Measurements from ENCODE around the gene MTA2.
A peak's percentile ranks its signal among the peaks of the same experiment; 100 is the strongest.
"Not testable (repeated sequence)": the region's sequence is repeated elsewhere in the genome, so short reads cannot be mapped to it uniquely, and the experiment has no call there.

The MTA2 gene

DNA sequence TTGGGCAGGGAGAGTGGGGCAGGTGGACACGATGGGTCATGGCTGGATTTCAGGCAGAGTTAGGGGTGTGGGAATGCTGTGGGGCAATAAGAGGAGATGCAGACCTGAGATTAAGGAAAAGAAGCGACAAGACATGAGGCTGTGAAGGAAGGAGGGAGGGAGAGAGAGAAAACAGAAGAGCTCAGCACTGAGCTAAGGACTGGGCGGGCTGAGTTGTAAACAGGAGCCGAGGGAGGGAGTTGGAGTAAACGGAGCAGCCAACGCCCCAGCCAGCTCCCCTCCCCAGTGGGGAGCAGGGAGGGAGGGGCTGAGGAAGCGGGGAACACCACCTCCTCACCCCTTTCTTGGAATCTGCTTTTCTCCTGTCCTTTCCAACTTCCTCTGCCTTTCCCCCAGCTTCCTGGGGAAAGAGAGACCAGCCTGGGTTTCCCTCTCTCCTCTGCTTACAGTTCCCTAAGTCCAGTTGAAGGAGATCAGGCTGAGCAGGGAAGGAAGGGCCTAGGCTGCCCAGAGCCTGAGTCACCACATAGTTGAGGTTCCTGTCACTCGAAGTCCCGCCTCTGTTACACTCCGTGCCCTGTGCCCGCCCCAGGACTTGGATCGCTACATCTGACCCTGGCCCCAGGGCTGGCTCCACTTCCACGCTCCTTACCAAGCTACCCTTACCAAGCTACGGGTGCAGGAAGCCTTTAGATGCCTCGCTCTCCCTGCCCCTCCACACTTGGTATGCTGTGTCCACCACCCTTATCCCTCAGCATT, 48.4 kb downstream of the MTA2 start:
- Histone ChIP-seq H3K4me1 (peaks cover 0 to 92% (median 80%) of the 10 kb centered on the region in 4 donors), H3K9me3 (no peaks in the 10 kb centered on the region), H3K27ac (peak overlapping the region; percentile 90 to 98), H3K36me3 (peaks cover 0 to 7% (median 0%) of the 10 kb centered on the region in 3 donors), H3K4me3 (peak overlapping the region; percentile 30 to 48), H3K27me3 (no peaks in the 10 kb centered on the region)
- intact Hi-C loops (cut with DNase I; ENCODE audit: low total_unique reads): no loop called here
- TF ChIP-seq, protein P1, sequence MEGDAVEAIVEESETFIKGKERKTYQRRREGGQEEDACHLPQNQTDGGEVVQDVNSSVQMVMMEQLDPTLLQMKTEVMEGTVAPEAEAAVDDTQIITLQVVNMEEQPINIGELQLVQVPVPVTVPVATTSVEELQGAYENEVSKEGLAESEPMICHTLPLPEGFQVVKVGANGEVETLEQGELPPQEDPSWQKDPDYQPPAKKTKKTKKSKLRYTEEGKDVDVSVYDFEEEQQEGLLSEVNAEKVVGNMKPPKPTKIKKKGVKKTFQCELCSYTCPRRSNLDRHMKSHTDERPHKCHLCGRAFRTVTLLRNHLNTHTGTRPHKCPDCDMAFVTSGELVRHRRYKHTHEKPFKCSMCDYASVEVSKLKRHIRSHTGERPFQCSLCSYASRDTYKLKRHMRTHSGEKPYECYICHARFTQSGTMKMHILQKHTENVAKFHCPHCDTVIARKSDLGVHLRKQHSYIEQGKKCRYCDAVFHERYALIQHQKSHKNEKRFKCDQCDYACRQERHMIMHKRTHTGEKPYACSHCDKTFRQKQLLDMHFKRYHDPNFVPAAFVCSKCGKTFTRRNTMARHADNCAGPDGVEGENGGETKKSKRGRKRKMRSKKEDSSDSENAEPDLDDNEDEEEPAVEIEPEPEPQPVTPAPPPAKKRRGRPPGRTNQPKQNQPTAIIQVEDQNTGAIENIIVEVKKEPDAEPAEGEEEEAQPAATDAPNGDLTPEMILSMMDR (IDR thresholded peaks at IDR 0.05): no peak
- DNase-seq: peak; percentile 93 to 96

DNA sequence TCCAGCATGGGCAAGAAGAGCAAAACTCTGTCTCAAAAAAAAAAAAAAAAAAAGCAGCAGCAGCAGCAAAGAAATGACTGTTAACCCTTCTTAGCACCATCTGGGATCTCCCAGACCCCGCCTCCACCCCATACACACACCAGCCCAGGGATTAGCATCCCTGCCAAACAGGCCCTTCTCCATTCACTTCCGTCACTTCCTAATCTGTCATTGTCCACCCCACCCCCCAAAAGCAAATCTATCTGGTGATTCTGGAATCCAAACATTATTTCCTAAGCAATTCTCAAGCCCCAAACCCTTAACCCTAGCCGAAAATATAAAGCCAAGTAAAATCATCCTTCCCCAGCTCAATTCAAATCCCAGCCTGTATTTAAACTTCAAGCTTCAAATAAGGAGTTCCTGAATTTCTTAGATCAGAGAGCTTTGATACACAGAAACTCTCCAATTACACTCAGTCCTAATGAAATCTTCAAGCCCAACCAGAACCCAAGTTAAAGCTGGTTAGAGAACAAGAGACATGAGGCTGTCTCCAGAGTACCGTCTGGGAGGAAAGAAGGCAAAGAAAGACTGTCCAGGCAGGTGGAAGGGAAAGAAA, 49.1 kb downstream of the MTA2 start:
- intact Hi-C loops (cut with DNase I; ENCODE audit: low total_unique reads): no loop called here
- Histone ChIP-seq H3K27me3 (no peaks in the 10 kb centered on the region), H3K9me3 (no peaks in the 10 kb centered on the region), H3K4me1 (peaks cover 0 to 97% (median 85%) of the 10 kb centered on the region in 4 donors), H3K36me3 (peaks cover 0 to under 1% (median 0%) of the 10 kb centered on the region in 3 donors), H3K4me3 (peak overlapping the region; percentile 30 to 48), H3K27ac (peak overlapping the region; percentile 90 to 98)
- no peak for DNase-seq
- TF ChIP-seq, protein P1 (IDR thresholded peaks at IDR 0.05): no peak

DNA sequence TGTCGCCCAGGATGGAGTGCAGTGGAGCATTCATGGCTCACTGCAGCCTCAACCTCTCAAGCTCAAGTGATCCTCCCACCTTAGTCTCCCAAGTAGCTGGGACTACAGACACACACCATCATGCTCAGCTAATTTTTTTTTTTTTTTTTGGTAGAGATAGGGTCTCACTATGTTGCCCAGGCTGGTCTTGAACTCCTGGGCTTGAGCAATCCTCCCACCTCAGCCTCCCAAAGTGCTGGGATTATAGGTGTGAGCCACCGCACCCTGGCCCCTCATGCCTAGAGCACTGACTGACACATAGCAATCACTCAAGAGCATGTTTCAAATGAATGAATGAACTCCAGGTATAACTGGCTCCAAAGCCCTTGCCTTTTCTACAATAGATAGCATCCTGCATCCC, 51.2 kb downstream of the MTA2 start:
- H3K4me3 ChIP-seq; H3K27me3 ChIP-seq; intact Hi-C loops (cut with DNase I; ENCODE audit: low total_unique reads); DNase-seq; H3K36me3 ChIP-seq; H3K9me3 ChIP-seq: not testable (repeated sequence)
- H3K4me1 ChIP-seq: peaks cover 0 to 82% (median 70%) of the 10 kb centered on the region in 4 donors
- H3K27ac ChIP-seq: peak overlapping the region; percentile 90 to 98

DNA sequence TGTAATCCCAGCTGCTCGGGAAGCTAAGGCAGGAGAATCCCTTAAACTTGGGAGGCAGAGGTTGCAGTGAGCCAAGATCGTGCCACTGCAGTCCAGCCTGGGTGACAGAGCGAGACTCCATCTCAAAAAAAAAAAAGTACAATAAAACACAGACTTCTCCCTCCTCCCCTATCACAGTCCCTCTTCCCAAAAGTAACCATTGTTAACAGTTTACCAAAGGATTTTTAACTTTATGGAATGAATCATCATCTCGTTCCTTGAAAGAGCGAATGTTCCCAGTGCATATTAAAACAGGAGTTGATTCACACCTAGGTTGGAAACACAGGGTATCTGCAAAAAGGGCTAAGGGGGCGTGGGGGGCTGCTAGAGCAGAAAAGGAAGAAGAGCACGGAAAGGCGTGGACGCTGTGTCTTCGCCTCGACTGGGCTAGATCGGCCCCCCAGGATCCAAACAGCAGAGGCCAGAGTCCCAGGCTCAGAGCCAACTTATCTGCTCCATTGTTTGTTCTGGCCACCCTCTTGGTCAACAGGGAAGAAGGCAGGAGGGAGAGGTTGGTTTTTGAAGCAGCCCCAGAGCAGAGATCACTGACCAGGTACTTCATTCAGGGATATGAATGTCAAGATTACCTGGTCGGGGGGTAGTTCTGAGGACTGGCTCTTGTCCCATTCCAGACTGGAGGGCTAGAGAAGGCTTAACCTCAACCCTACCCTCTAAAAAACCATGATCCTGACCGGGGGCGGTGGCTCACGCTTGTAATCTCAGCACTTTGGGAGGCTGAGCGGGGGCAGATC, 52.9 kb downstream of the MTA2 start:
- H3K4me1 ChIP-seq: peaks cover 0 to 76% (median 57%) of the 10 kb centered on the region in 4 donors
- peak overlapping the region; percentile 98 for H3K27ac ChIP-seq
- H3K27me3 ChIP-seq: no peaks in the 10 kb centered on the region
- H3K36me3 ChIP-seq: peaks cover 0 to 9% (median 0%) of the 10 kb centered on the region in 3 donors
- DNase-seq: peak in 1 of 2 donors; percentile 73
- peak overlapping the region in 1 of 2 donors; percentile 86 for H3K4me3 ChIP-seq
- TF ChIP-seq, protein P1 (IDR thresholded peaks at IDR 0.05): no peak
- intact Hi-C loops (cut with DNase I; ENCODE audit: low total_unique reads): loop anchor here (10.0 kb wide), 1 partner anchor 46 kb away; the partner anchor contains the start of gene TUT1
- no peaks in the 10 kb centered on the region for H3K9me3 ChIP-seq

DNA sequence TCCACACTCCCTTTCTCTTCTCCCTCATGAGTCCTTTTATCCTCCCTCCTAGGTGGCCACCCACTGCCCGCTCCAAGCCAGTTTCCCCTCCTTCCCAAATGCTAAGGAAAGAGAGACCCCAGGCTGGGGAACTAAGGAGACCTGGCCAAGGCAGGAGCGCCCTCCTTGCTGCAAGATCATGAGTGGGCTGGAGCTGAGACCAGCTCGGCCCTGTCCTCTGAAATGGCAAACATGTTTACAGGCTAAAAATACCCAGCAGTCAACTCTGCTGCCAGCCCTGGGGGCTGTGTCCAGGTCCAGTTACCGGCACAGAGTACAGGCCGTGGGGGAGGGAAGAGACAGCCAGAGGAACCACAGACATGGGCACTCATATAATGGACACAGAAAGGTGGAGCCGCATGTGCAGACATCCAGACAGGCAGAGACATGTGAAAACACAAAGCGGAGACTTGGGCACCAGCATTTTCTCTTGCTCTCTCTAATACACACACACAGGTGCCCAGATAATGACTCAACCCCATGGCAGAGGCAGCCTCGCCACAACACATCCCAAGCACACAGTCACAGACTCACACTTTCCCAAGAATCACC, 53.9 kb downstream of the MTA2 start:
- intact Hi-C loops (cut with DNase I; ENCODE audit: low total_unique reads): loop anchor here (10.0 kb wide), 1 partner anchor 47 kb away; the partner anchor contains the start of gene TUT1
- H3K27ac ChIP-seq: peak overlapping the region; percentile 98
- TF ChIP-seq, protein P1 (IDR thresholded peaks at IDR 0.05): no peak
- H3K4me3 ChIP-seq: peak overlapping the region; percentile 86 to 87
- H3K4me1 ChIP-seq: peaks cover 0 to 76% (median 57%) of the 10 kb centered on the region in 4 donors
- no peaks in the 10 kb centered on the region for H3K9me3 ChIP-seq
- H3K36me3 ChIP-seq: peaks cover 0 to 9% (median 0%) of the 10 kb centered on the region in 3 donors
- DNase-seq: peak; percentile 57 to 71
- H3K27me3 ChIP-seq: no peaks in the 10 kb centered on the region
